GM10266 (cell line): ENCODE data around the gene PET100.

Experiments
- DNase-seq: peaks from one replicate; pipeline ENCODE4 v3.0.0; 2012; ENCODE audit errors: extremely low spot score
- CTCF ChIP-seq: IDR thresholded peaks from 2 replicates; pipeline ENCODE4 v1.5.1; 2012; ENCODE audit warnings: mild to moderate bottlenecking, low read depth; ENCODE audit not compliant: control insufficient read depth, insufficient read depth; ENCODE audit errors: missing control alignments

PET100 gene

GRCh38 chr19:7606289-7606688 is 23.3 kb upstream of the PET100 start:
- no peak for TF ChIP-seq CTCF
- DNase-seq = no peak

- TF ChIP-seq CTCF = no peak
- DNase-seq = no peak
Measured at GRCh38 chr19:7607212-7607873, 22.2 kb upstream of the PET100 start.

GRCh38 chr19:7607874-7608560 is 21.6 kb upstream of the PET100 start:
- no peak for TF ChIP-seq CTCF
- DNase-seq = no peak

- no peak for TF ChIP-seq CTCF
Measured at GRCh38 chr19:7610491-7611240, 18.9 kb upstream of the PET100 start.

GRCh38 chr19:7611541-7612279 is 17.9 kb upstream of the PET100 start:
- TF ChIP-seq CTCF = no peak
- DNase-seq = no peak

More at GRCh38 chr19:7610491-7611240, 18.9 kb upstream of the PET100 start:
- DNase-seq = no peak

GRCh38 chr19:7612282-7613274 is 17.0 kb upstream of the PET100 start:
- TF ChIP-seq CTCF = no peak
- DNase-seq = no peak
